ENCODE measurements around the gene ZBTB7A.
A peak's percentile ranks its signal among the peaks of the same experiment; 100 is the strongest.

The ZBTB7A gene

GRCh38 chr19:4058693-4059452 lies 7.8 kb downstream of the ZBTB7A start:
- no peak overlapping the region for H2BK15ac ChIP-seq (ENCODE audit: low read length)
- WGBS, 2 donors (ENCODE audit: extremely low coverage in 2 of 2, insufficient read length in 2 of 2, insufficient replicate concordance in 1 of 2) = no CpG with 5 or more reads among the region's 30 CpGs
- H2BK12ac ChIP-seq (ENCODE audit: low read length) = peak overlapping the region; percentile 10
- H3K23ac ChIP-seq (ENCODE audit: low read depth, low read length, poor library complexity) = no peak overlapping the region
- no peak overlapping the region for H4K8ac ChIP-seq (ENCODE audit: low read depth, low read length)
- H4K91ac ChIP-seq (ENCODE audit: low read depth, low read length, poor library complexity) = no peak overlapping the region
- no peak for DNase-seq (ENCODE audit: low spot score)
- peak overlapping the region; percentile 82 for H2BK5ac ChIP-seq (ENCODE audit: low read length)
- H3K4ac ChIP-seq (ENCODE audit: low read length) = no peak overlapping the region
- H3K4me3 ChIP-seq (ENCODE audit: low read length in 2 of 2) = no peak overlapping the region
- H3K18ac ChIP-seq (ENCODE audit: low read length) = peak overlapping the region; percentile 71
- peaks cover 49% of the 10 kb centered on the region for H3K79me1 ChIP-seq (ENCODE audit: low read depth, low read length)
- H3K36me3 ChIP-seq (replicated peaks in 1 of 2; ENCODE audit: control insufficient read depth in 2 of 2, insufficient read depth in 2 of 2, low read length in 2 of 2) = peaks cover 11 to 16% of the 10 kb centered on the region in 2 donors
- H2AFZ ChIP-seq (ENCODE audit: low read length) = no peak overlapping the region
- H3K27ac ChIP-seq (replicated peaks; ENCODE audit: low read length) = peak overlapping the region; percentile 27
- peak overlapping the region; percentile 11 for H3K4me2 ChIP-seq (ENCODE audit: insufficient read depth, low read length, poor library complexity, severe bottlenecking)
- H2AK5ac ChIP-seq (ENCODE audit: low read depth, low read length) = peak overlapping the region; percentile 37
- H3K14ac ChIP-seq (ENCODE audit: low read length) = peak overlapping the region; percentile 71
- H3K4me1 ChIP-seq (ENCODE audit: control insufficient read depth in 2 of 2, insufficient read depth in 1 of 2, low read depth in 1 of 2, low read length in 2 of 2) = peaks cover 7 to 12% of the 10 kb centered on the region in 2 donors
- H2BK120ac ChIP-seq (ENCODE audit: low read depth, low read length) = peak overlapping the region; percentile 47
- peak overlapping the region; percentile 84 for H3K9ac ChIP-seq (ENCODE audit: low read depth, low read length, poor library complexity)
- H3K27me3 ChIP-seq (ENCODE audit: control insufficient read depth in 3 of 3, insufficient read depth in 3 of 3, low read depth in 1 of 3, low read length in 3 of 3) = no peaks in the 10 kb centered on the region
- H3K9me3 ChIP-seq (replicated peaks in 1 of 2; ENCODE audit: control insufficient read depth in 2 of 2, insufficient read depth in 1 of 2, low read depth in 1 of 2, low read length in 2 of 2) = peaks cover 0 to 2% of the 10 kb centered on the region in 2 donors

DNA sequence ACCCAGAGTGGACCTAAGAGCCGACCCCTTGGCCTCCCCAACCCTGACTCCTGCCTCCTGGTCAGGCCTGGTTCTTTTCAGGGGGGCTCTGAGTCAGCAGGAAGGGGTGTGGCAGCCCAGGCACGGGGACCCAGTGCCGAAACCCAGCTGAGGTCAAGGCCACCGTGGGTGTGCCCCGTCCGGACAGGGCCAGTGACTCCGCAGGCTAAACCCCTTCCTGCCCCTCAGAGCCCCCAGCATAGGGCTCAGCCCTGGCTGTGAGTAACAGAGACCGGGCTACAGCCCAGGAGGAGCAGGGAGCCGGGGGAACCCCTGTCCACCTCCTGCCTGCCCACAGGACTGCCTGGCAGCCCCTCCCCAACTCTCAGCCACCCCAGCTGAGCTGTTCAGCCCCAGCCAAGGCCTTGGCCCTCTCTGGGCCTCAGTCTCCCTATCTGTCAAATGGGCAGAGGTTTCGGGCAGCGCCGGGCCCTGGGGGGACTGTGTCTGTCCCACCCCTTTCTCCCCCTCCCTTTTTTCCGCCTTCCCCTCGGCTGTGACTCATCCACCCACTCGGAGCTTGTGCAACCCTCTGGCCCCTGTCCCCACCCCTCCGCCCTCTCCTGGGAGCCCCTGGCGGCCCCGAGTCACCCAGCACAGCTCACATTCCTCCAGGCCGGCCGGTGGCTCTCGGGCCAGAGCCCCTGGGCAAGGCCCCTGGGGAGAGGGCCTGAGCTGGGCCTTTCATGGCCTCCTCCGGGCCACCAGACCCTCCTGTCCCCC lies 8.6 kb downstream of the ZBTB7A start:
- Histone ChIP-seq H3K4ac (ENCODE audit: low read length) (peak overlapping the region; percentile 76), H3K4me1 (ENCODE audit: control insufficient read depth in 2 of 2, insufficient read depth in 1 of 2, low read depth in 1 of 2, low read length in 2 of 2) (peaks cover 4 to 14% of the 10 kb centered on the region in 2 donors), H3K79me1 (ENCODE audit: low read depth, low read length) (peaks cover 48% of the 10 kb centered on the region), H3K9me3 (replicated peaks in 1 of 2; ENCODE audit: control insufficient read depth in 2 of 2, insufficient read depth in 1 of 2, low read depth in 1 of 2, low read length in 2 of 2) (peaks cover 0 to 7% of the 10 kb centered on the region in 2 donors), H2AK5ac (ENCODE audit: low read depth, low read length) (no peak overlapping the region), H4K91ac (ENCODE audit: low read depth, low read length, poor library complexity) (no peak overlapping the region), H2BK5ac (ENCODE audit: low read length) (peak overlapping the region; percentile 82), H3K27ac (replicated peaks; ENCODE audit: low read length) (no peak overlapping the region), H3K27me3 (ENCODE audit: control insufficient read depth in 3 of 3, insufficient read depth in 3 of 3, low read depth in 1 of 3, low read length in 3 of 3) (no peaks in the 10 kb centered on the region), H2BK15ac (ENCODE audit: low read length) (no peak overlapping the region), H2BK12ac (ENCODE audit: low read length) (peak overlapping the region; percentile 10), H2AFZ (ENCODE audit: low read length) (no peak overlapping the region), H3K4me2 (ENCODE audit: insufficient read depth, low read length, poor library complexity, severe bottlenecking) (no peak overlapping the region), H3K23ac (ENCODE audit: low read depth, low read length, poor library complexity) (no peak overlapping the region), H2BK120ac (ENCODE audit: low read depth, low read length) (no peak overlapping the region), H4K8ac (ENCODE audit: low read depth, low read length) (no peak overlapping the region), H3K9ac (ENCODE audit: low read depth, low read length, poor library complexity) (no peak overlapping the region), H3K14ac (ENCODE audit: low read length) (peak overlapping the region; percentile 82), H3K4me3 (ENCODE audit: low read length in 2 of 2) (no peak overlapping the region), H3K36me3 (replicated peaks in 1 of 2; ENCODE audit: control insufficient read depth in 2 of 2, insufficient read depth in 2 of 2, low read length in 2 of 2) (peaks cover 19 to 23% of the 10 kb centered on the region in 2 donors), H3K18ac (ENCODE audit: low read length) (peak overlapping the region; percentile 71)
- WGBS, 2 donors (ENCODE audit: extremely low coverage in 2 of 2, insufficient read length in 2 of 2, insufficient replicate concordance in 1 of 2) = no CpG with 5 or more reads among the region's 22 CpGs
- DNase-seq (ENCODE audit: low spot score) = no peak

- H3K9me3 ChIP-seq (replicated peaks in 1 of 2; ENCODE audit: control insufficient read depth in 2 of 2, insufficient read depth in 1 of 2, low read depth in 1 of 2, low read length in 2 of 2) = peaks cover 0 to 7% of the 10 kb centered on the region in 2 donors
- H3K4ac ChIP-seq (ENCODE audit: low read length) = no peak overlapping the region
- no peak overlapping the region for H3K14ac ChIP-seq (ENCODE audit: low read length)
- H2AK5ac ChIP-seq (ENCODE audit: low read depth, low read length) = no peak overlapping the region
- no CpG with 5 or more reads among the region's 20 CpGs for WGBS, 2 donors (ENCODE audit: extremely low coverage in 2 of 2, insufficient read length in 2 of 2, insufficient replicate concordance in 1 of 2)
- H2BK15ac ChIP-seq (ENCODE audit: low read length) = no peak overlapping the region
- H3K9ac ChIP-seq (ENCODE audit: low read depth, low read length, poor library complexity) = no peak overlapping the region
- H3K4me1 ChIP-seq (ENCODE audit: control insufficient read depth in 2 of 2, insufficient read depth in 1 of 2, low read depth in 1 of 2, low read length in 2 of 2) = peaks cover 4 to 14% of the 10 kb centered on the region in 2 donors
- H3K36me3 ChIP-seq (replicated peaks in 1 of 2; ENCODE audit: control insufficient read depth in 2 of 2, insufficient read depth in 2 of 2, low read length in 2 of 2) = peaks cover 28 to 42% of the 10 kb centered on the region in 2 donors
- no peak overlapping the region for H3K27ac ChIP-seq (replicated peaks; ENCODE audit: low read length)
- H3K4me3 ChIP-seq (ENCODE audit: low read length in 2 of 2) = no peak overlapping the region
- no peak overlapping the region for H2BK12ac ChIP-seq (ENCODE audit: low read length)
- peak overlapping the region; percentile 65 for H3K23ac ChIP-seq (ENCODE audit: low read depth, low read length, poor library complexity)
- no peak overlapping the region for H4K8ac ChIP-seq (ENCODE audit: low read depth, low read length)
- peak overlapping the region; percentile 24 for H2BK5ac ChIP-seq (ENCODE audit: low read length)
- no peak overlapping the region for H3K18ac ChIP-seq (ENCODE audit: low read length)
- H3K27me3 ChIP-seq (ENCODE audit: control insufficient read depth in 3 of 3, insufficient read depth in 3 of 3, low read depth in 1 of 3, low read length in 3 of 3) = no peaks in the 10 kb centered on the region
- H2AFZ ChIP-seq (ENCODE audit: low read length) = no peak overlapping the region
- no peak overlapping the region for H2BK120ac ChIP-seq (ENCODE audit: low read depth, low read length)
- no peak overlapping the region for H4K91ac ChIP-seq (ENCODE audit: low read depth, low read length, poor library complexity)
- no peak overlapping the region for H3K4me2 ChIP-seq (ENCODE audit: insufficient read depth, low read length, poor library complexity, severe bottlenecking)
- peaks cover 34% of the 10 kb centered on the region for H3K79me1 ChIP-seq (ENCODE audit: low read depth, low read length)
- no peak for DNase-seq (ENCODE audit: low spot score)
Measured at GRCh38 chr19:4055209-4055552, 11.5 kb downstream of the ZBTB7A start.
